OCI-LY7 (cell line): Measurements from ENCODE around the gene TLR6. TPM values are rescaled to one million over a fixed set of nuclear protein-coding genes. Genes with fewer than 3 reads are reported as not detected.

Source experiments
- BruUV-seq: library from RNA; stranded (reverse); fragments of 400-500 nt; replicated peaks from 2 replicates; lab custom pipeline; 2021; lab: Mats Ljungman, UMichigan
- CTCF ChIA-PET: fragments of 300-600 bp; sonication (Branson Sonifier 250); formaldehyde crosslinking; loops from one replicate; lab custom pipeline; 2022; ENCODE audit warnings: antibody characterized with exemption; ENCODE audit not compliant: unreplicated experiment; lab: Charles Lee
- POLR2A ChIA-PET: fragments of 300-600 bp; sonication (Branson Sonifier 250); formaldehyde crosslinking; loops from one replicate; lab custom pipeline; 2022; ENCODE audit warnings: antibody characterized with exemption; lab: Charles Lee
- DNase-seq: peaks from one replicate; pipeline ENCODE4 v3.0.0-alpha.2; 2015; ENCODE audit warnings: low spot score
- H2AFZ ChIP-seq: fragments of 200-600 bp; sonication (generic), shearing (Covaris generic); 2 replicates; pipeline ENCODE4 v1.6.1; 2014; ENCODE audit warnings: mild to moderate bottlenecking, antibody characterized with exemption, low read length, moderate library complexity
- H3K27ac ChIP-seq: fragments of 200-600 bp; sonication (generic); 2 replicates; pipeline ENCODE4 v1.5.1; 2014; ENCODE audit warnings: mixed run types, low read depth, mild to moderate bottlenecking, moderate library complexity, low read length, inconsistent platforms; ENCODE audit not compliant: poor library complexity, severe bottlenecking
- H3K36me3 ChIP-seq: fragments of 200-600 bp; sonication (generic); 2 replicates; pipeline ENCODE4 v1.6.1; 2014; ENCODE audit warnings: mild to moderate bottlenecking, antibody characterized with exemption, low read length, moderate library complexity, mixed read lengths; ENCODE audit not compliant: insufficient read depth
- H3K4me1 ChIP-seq: fragments of 200-600 bp; sonication (generic); 2 replicates; pipeline ENCODE4 v1.5.1; 2014; ENCODE audit warnings: mild to moderate bottlenecking, low read length; ENCODE audit not compliant: insufficient read depth, poor library complexity, severe bottlenecking
- H3K4me2 ChIP-seq: fragments of 200-600 bp; sonication (generic); 2 replicates; pipeline ENCODE4 v1.6.1; 2014; ENCODE audit warnings: mild to moderate bottlenecking, low read length
- H3K4me3 ChIP-seq: fragments of 200-600 bp; sonication (generic); 2 replicates; pipeline ENCODE4 v1.5.1; 2014; ENCODE audit warnings: mild to moderate bottlenecking, low read depth, low read length; ENCODE audit not compliant: poor library complexity, severe bottlenecking
- H3K79me2 ChIP-seq: fragments of 200-600 bp; sonication (generic); 2 replicates; pipeline ENCODE4 v1.6.1; 2016; ENCODE audit warnings: low read depth, mild to moderate bottlenecking, low read length, moderate library complexity, mixed read lengths; ENCODE audit not compliant: insufficient read depth
- H3K9me2 ChIP-seq: fragments of 200-600 bp; sonication (generic); 2 replicates; pipeline ENCODE4 v1.6.1; 2016; ENCODE audit warnings: mild to moderate bottlenecking, low read length, mixed read lengths; ENCODE audit not compliant: insufficient read depth
- H3K9me3 ChIP-seq: fragments of 200-600 bp; sonication (generic); 2 replicates; pipeline ENCODE4 v1.6.1; 2014; ENCODE audit warnings: mild to moderate bottlenecking, mixed run types, low read length, mixed read lengths
- H4K20me1 ChIP-seq: fragments of 200-600 bp; sonication (generic); 2 replicates; pipeline ENCODE4 v1.6.1; 2014; ENCODE audit warnings: mild to moderate bottlenecking, antibody characterized with exemption, low read length, moderate library complexity, mixed read lengths; ENCODE audit not compliant: insufficient read depth
- CTCF ChIP-seq: fragments of 200-600 bp; sonication (generic); conservative IDR thresholded peaks from 2 replicates; pipeline ENCODE4 v1.5.1; 2014; ENCODE audit warnings: mild to moderate bottlenecking, antibody characterized with exemption, low read length, moderate library complexity, mixed read lengths
- EZH2phosphoT487 ChIP-seq: fragments of 200-600 bp; sonication (generic); IDR thresholded peaks from 2 replicates; pipeline ENCODE4 v1.6.1; 2018; ENCODE audit warnings: low read depth, borderline replicate concordance, mild to moderate bottlenecking, mixed run types, antibody characterized with exemption, low read length, moderate library complexity, mixed read lengths
- intact Hi-C: fragments of 100-400 bp; cut with micrococcal nuclease; formaldehyde crosslinking; loops from one replicate; pipeline ENCODE4 v1.10.0; 2022; ENCODE audit not compliant: unreplicated experiment
- total RNA-seq, 2 experiments: library from RNA; depleted of rRNA in 1 of 2; stranded (reverse); fragments of >200 nt in 1 of 2; shearing (Covaris generic) in 1 of 2; gene quantifications; 2 replicates each; pipeline ENCODE4 v1.2.3, GENCODE V29; 2014 to 2022

The TLR6 gene
- total RNA-seq, 2 experiments from 2014 or later: 1.5 to 9.2 TPM

GRCh38 chr4:38818441-38818976, 38.1 kb downstream of the TLR6 start:
- DNase-seq: no peak
- Histone ChIP-seq H3K9me3 (peaks cover 16% of the 10 kb centered on the region), H3K27ac (no peak overlapping the region), H3K4me2 (no peak overlapping the region), H3K4me3 (no peak overlapping the region), H4K20me1 (no peaks in the 10 kb centered on the region), H3K4me1 (peaks cover 19% of the 10 kb centered on the region), H3K79me2 (no peaks in the 10 kb centered on the region), H3K36me3 (peaks cover 22% of the 10 kb centered on the region), H2AFZ (no peak overlapping the region), H3K9me2 (no peaks in the 10 kb centered on the region)
- ChIA-PET POLR2A (interaction anchor here (0.5 kb wide), 1 partner anchor 27 kb away, joined by 3 read pairs; no protein-coding TSS in a partner anchor), CTCF (interaction anchor here (1.1 kb wide), 1 partner anchor 36 kb away, joined by 4 read pairs; the partner anchor contains the start of gene TLR10)
- TF ChIP-seq EZH2phosphoT487 (no peak), CTCF (no peak)
- no TSS peak for BruUV-seq
- intact Hi-C loops: no loop called here

- intact Hi-C loops: no loop called here
- Histone ChIP-seq H4K20me1 (no peaks in the 10 kb centered on the region), H3K4me1 (peaks cover 19% of the 10 kb centered on the region), H3K36me3 (peaks cover 15% of the 10 kb centered on the region), H2AFZ (peak overlapping the region; percentile 62; the same call in 1 of the 2 replicates), H3K4me3 (peak overlapping the region; percentile 51), H3K27ac (peak overlapping the region; percentile 49), H3K79me2 (no peaks in the 10 kb centered on the region), H3K9me3 (peaks cover 16% of the 10 kb centered on the region), H3K9me2 (no peaks in the 10 kb centered on the region), H3K4me2 (peak overlapping the region; percentile 59)
- peak; percentile 65 for DNase-seq
- TF ChIP-seq CTCF (no peak), EZH2phosphoT487 (no peak)
- BruUV-seq: TSS peak; percentile 62
- ChIA-PET CTCF (interaction anchor here (1.5 kb wide), 1 partner anchor 56 kb away, joined by 5 read pairs; no protein-coding TSS in a partner anchor), POLR2A (interaction anchor here (0.6 to 1.6 kb wide), 5 partner anchors 10 to 69 kb away, joined by 3 to 8 read pairs (median 3); partner anchors contain the start of gene TLR1)
Measured at GRCh38 chr4:38815885-38816782, 40.5 kb downstream of the TLR6 start.
